Activated CD4-positive, alpha-beta T cell treated with anti-CD3 and anti-CD28 coated beads for 4 hours (primary cell): ENCODE results near the gene ADAMTS19.
"Not testable (repeated sequence)": the region's sequence is repeated elsewhere in the genome, so short reads cannot be mapped to it uniquely, and the experiment has no call there.

Experiments
- DNase-seq, 2 donors: peaks; one replicate each; pipeline ENCODE4 v3.0.0-alpha.2; 2020

The ADAMTS19 gene, protein sequence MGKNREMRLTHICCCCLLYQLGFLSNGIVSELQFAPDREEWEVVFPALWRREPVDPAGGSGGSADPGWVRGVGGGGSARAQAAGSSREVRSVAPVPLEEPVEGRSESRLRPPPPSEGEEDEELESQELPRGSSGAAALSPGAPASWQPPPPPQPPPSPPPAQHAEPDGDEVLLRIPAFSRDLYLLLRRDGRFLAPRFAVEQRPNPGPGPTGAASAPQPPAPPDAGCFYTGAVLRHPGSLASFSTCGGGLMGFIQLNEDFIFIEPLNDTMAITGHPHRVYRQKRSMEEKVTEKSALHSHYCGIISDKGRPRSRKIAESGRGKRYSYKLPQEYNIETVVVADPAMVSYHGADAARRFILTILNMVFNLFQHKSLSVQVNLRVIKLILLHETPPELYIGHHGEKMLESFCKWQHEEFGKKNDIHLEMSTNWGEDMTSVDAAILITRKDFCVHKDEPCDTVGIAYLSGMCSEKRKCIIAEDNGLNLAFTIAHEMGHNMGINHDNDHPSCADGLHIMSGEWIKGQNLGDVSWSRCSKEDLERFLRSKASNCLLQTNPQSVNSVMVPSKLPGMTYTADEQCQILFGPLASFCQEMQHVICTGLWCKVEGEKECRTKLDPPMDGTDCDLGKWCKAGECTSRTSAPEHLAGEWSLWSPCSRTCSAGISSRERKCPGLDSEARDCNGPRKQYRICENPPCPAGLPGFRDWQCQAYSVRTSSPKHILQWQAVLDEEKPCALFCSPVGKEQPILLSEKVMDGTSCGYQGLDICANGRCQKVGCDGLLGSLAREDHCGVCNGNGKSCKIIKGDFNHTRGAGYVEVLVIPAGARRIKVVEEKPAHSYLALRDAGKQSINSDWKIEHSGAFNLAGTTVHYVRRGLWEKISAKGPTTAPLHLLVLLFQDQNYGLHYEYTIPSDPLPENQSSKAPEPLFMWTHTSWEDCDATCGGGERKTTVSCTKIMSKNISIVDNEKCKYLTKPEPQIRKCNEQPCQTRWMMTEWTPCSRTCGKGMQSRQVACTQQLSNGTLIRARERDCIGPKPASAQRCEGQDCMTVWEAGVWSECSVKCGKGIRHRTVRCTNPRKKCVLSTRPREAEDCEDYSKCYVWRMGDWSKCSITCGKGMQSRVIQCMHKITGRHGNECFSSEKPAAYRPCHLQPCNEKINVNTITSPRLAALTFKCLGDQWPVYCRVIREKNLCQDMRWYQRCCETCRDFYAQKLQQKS

DNA sequence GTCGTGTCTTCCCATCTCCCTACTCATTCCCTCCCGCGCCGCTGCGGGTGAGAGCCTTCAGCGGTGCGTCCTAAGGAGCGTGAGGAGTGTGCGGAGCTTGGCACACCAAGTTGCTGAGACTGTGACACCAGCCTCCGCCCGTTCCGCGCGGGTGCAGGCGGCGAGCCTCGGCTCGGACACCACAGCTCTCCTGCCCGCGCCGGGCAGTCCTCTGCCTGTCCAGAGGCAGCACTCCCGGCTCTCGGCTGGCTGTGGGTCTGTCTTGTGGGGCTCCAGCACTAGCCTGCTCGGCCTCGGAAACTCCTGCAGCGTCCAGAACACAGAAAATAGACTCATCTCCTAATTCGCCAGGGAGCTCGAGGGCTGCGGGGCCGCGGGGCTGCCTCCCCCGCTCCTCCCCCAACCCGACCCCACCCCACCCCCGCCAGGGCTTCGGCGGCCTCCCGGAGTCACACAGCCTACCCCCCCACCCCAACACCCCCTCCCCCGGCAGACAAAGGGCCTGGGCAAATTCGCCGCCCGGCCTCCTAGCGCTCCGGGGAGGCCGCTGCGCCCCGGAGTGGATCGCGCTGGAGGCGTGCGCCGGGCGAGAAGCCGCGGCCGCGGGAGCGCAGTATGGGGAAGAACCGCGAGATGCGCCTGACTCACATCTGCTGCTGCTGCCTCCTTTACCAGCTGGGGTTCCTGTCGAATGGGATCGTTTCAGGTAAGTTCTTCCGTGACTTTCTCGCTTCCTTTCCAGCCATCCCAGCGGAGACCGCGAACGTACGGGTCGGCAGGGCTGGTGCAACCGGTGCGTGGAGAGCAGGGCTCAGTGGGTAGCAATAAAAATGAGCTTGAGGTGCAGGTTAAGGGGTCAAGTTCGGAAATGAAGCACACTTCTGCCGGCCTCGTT lies at the start of gene ADAMTS19:
Gene ADAMTS19, plus strand, starts transcription at position 522 of the 895 bp plus-strand sequence. Its CDS starts 94 bp downstream, at position 616.
- no peak for DNase-seq

DNA sequence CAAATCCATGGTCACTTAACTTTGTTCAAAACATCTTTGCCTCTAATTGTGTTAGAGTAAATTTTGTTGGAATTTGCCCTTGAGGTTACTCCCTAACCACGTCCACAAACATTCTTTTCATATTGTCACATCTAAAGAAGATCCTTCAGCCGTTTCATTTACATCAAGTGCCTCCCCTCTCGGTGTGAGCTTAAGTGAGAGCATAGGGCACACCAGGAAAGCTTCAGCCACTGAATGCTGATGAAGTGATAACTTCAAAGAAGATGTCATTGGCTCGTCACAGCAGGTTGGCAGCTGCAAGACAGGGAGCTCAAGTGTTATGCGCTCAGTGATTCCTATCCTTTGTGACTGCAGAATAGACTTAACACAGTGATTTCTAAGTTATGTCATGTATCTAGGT lies 49.6 kb upstream of the ADAMTS19 start:
- DNase-seq = no peak

DNA sequence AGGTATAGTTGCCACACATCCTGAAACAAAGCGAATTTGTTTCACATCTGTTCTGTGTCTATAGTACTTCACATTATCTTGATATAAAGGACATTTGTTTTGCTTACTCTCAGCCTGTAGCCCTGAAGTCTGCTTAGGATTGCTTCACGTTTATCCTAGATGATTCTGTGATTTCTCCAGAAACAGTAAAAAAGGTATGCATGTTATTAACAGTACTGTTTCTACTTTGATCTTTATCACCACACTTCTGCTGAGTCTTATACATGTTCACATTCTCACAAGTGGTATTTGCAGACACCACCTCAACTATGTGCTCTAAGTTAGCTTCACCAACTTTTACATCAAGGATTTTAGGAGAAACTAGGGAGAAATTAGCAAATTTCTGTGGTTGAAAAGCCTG lies 47.4 kb upstream of the ADAMTS19 start:
- DNase-seq = no peak

DNA sequence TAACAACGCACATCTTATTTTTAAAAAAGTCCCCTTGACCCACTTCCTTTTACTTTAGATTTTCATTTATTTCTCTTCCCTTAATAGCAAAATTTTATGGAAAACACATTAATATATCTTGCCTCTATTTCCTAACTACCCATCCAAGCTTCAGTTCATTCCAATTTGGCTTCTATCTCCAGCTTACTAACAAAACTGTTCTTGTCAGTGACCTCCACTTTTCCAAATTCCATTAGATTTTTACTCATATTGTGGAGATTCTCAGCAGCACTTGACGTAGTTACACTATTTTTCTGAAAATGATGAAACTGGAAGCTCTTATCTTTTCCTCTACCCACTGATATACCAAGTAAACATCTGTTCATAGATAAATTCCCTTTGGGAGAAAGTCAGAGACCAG lies 46.5 kb upstream of the ADAMTS19 start:
- no peak for DNase-seq

DNA sequence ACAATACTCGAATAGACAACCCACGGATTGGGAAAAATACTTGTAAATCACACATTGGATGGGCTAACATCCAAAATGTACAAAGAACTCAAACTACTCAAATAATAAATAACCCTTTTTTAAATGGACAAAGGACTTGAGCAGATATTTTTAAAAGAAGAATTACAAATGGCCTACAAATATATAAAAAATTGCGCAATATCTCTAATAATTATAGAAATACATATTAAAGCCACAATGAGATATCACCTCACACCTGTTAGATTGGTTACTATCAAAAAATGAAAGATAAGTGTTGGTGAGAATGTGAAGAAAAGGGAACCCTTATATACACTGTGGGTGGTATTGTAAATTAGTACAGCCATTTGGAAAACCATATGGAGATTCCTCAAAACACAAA lies 40.8 kb upstream of the ADAMTS19 start:
- no peak for DNase-seq

DNA sequence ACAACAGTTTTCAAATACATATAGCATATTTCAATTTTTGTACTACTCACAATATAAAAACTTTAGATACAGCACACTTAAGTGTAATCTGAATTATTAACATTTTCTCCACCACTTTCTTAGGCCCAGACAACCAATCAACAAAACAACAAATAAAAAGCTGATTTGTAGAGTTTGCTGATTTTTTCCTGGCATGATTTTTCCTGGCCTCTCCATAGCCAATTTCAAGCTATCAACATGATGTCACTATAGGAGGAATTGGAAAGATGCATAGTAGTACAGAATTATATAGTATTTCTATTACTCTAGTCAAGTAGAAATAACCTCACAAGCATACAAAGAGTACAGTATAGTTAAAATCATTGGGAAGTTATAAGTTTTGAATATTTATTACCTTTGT lies 35.1 kb upstream of the ADAMTS19 start:
- no peak for DNase-seq

DNA sequence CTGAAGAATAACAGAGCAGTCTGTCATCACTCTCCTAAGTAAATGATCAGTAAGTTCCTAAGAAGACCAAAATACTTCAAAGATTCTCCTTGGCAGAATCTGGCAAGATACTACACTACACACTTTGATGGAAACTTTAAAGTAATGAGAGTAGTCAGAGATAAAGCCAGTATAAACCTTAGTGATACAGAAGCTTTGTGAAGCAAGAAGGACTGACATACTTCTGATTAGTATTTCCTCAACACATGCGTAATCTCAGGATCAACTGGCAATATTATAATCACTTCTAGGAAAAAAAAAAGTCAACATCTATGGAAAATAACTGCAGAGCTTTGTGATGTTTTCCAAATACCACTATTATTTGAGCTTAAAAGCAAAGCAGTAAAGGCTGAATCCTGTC lies 34.0 kb upstream of the ADAMTS19 start:
- no peak for DNase-seq

DNA sequence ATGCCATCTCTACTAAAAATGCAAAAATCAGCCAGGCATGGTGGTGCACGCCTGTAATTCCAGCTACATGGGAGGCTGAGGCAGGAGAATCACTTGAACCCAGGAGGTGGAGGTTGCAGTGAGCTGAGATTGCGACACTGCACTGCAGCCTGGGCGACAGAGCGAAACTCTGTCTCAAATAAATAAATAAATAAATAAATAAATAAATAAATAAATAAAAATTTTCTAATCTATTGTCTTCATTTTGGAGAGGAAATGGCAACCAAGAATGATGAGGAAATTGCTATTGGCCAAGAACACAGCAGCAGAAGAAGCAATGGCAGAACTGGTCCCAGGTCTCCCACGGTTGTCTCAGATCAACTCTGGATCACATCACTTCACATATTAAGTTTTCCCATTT lies 31.5 kb upstream of the ADAMTS19 start:
- not testable (repeated sequence) for DNase-seq

DNA sequence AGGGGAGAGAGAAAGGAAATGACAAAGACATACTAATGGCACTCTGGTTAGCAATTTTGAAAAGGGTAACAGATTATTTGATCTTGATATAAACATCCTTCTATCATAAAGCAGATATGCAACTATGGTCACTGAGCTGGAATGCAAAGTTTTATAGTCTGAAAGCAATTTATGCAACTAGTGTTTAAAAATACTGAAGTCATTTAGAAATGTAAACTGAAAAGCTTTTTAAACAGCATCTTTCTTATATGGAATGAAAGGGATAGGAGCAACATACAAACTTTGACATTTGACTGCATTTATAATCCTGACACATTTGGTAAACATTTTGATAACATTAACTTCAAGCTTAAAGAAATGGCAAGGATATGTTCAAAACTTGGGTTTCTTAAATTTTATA lies 28.7 kb upstream of the ADAMTS19 start:
- DNase-seq = no peak

DNA sequence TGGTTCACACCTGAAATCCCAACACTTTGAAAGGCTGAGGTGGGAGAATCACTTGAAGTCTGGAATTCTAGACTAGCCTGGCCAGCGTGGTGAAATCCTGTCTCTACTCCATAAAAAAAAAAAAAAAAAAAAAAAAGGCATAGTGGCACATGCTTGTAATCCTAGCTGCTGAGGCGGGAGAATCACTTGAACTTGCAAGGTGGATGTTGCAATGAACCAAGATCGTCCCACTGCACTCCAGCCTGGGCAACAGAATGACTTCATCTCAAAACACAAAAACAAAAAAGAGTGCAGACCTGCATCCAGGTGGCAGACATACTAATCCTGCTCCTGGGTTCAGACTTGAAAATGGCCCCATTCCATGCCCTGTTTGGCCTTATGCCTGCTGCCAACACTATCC lies 21.8 kb upstream of the ADAMTS19 start:
- no peak for DNase-seq

DNA sequence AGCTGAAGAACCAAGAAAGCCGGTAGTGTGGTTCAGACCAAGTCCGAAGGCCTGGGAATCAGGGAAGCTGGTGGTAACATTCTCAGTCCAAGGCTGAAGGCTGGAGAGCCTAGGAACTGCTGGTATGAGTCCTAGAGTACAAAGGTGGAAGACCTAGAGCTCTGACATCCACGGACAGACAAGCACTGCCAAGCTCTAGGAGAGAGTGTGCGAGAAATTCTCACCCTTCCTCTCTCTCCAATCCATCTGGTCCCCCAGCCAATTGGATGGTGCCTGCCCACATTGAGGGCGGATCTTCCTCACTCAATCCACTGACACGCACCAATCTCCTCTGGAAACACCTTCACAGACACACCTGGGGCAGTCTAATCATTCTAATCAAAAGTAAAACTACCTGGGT lies 19.7 kb upstream of the ADAMTS19 start:
- no peak for DNase-seq

DNA sequence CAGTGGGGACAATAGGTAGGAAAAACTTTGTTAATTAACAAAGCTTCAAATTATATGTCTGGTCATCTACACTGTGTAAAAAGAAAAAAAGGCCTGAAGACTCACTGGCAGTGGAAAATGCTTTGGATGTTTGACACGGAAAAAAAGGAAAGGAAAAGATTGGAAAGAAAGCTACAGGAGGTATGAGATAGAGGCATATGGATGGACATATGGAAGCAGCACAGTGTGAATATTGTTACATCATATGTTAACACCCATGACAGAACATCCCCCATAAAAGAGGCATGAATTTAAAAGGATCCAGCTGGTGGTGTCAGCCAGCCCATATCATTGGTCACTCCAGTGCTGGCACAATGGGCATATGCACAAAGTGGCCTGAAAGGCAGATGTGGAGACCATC lies 19.0 kb upstream of the ADAMTS19 start:
- no peak for DNase-seq

DNA sequence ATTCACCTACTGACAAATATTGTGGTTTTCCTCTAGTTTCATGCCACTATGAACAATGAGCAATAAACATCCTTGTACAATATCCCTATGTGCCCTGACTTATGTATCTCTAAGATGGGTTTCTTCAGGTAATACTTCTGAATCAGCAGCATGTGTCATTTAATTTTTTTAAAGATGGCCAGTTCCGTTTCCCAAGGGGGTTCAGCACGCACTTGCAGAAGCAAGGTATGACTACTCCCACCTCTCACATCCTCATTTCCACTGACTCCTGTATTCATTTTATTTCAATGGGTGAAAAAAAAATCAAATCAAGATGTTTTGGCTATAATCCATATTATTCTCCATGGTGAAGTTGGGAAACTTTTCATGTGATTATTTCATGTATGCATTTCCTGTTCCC lies 14.7 kb upstream of the ADAMTS19 start:
- no peak for DNase-seq

DNA sequence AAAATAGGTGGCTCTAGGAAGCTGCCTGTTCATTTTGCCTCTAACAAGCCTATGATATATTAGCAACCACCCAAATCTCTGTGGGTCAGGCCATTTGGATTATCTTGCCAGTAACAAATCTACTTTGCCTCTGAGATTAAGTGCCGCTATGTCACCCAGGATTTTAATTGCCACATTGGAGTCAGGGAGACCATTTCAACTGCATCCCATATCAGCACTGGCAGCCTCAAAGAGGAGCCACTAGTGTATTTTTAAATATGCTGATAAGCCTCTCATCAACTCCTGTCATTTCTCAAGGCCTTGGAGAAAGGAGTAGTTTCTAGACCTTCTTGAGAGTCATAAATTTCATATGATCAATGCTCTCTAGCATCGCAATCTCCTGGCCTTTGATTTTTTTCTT lies 12.1 kb upstream of the ADAMTS19 start:
- DNase-seq = no peak

DNA sequence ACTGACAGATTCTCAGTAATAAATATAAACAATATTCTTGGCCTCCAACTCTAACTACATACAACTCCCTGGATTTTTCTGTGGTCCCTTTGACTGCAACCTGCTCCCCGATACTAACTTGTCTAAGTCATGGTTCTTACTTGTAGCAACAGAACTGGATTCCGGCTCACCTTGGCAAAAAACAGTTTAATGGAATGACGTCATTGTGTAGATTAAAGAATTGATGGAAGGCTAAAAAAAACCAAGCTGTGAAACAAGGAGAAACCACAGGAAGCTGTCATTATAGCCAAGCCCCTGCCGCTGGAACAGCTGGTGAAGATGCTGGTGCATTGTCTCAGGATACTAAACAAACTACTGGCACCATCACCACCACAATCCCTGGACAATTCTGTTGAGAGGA lies 11.4 kb upstream of the ADAMTS19 start:
- DNase-seq = no peak

DNA sequence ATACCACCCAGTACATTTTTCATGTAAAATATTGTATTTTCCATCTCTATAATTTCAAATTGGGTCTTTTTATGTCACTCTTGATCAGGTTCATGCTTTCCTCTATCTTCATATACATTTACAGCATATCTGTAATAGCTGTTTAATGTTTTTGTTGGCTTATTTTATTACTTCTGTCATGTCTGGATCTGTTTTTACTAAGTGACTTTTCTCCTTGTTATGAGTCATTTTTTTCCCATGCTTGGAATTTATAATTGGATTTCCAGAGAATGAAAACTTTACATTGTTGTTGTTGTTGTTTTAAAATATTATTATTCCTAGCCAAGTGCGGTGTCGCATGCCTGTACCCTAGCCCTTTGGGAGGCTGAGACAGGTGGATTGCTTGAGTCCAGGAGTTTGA lies 5.6 kb upstream of the ADAMTS19 start:
- no peak for DNase-seq

DNA sequence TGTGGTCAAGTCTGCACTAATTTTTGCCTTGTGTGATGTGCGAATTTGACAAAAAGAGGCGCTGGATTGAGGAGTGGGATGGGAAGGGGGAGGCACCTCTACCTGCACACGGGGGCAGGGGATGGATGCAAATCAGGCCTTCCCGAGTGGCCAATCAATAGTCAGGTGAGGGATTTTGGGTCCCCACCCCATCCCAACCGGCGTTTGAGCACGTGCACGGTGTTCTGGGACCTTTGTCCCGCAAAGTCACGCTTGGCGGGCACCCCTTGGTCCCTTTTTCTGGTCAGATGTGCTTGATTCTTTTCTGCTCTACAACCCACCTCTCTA lies 685 bp upstream of the ADAMTS19 start:
- DNase-seq = no peak

DNA sequence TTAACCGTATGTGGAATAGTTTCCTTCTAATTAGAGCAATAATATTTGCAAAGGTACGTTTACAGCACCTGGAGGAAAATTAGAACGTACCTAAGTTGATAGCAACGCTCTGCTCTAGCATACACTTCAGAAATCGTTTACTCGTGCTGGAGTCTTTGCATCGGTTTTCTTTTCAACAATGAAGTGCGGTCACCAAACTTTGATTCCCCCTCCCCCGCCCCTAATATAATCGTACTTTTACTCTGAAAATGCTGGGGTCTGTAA lies 506 bp downstream of the ADAMTS19 start:
- DNase-seq = no peak

DNA sequence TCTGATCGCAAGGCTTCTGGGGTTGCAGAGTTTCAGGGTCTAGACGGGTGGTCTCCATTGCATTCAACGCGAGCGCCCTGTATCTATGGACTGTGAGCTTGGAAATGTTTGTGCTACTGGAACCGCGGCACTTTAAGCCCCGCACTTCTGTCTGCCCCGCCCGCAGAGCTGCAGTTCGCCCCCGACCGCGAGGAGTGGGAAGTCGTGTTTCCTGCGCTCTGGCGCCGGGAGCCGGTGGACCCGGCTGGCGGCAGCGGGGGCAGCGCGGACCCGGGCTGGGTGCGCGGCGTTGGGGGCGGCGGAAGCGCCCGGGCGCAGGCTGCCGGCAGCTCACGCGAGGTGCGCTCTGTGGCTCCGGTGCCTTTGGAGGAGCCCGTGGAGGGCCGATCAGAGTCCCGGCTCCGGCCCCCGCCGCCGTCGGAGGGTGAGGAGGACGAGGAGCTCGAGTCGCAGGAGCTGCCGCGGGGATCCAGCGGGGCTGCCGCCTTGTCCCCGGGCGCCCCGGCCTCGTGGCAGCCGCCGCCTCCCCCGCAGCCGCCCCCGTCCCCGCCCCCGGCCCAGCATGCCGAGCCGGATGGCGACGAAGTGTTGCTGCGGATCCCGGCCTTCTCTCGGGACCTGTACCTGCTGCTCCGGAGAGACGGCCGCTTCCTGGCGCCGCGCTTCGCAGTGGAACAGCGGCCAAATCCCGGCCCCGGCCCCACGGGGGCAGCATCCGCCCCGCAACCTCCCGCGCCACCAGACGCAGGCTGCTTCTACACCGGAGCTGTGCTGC lies 1.0 kb downstream of the ADAMTS19 start:
- DNase-seq = no peak

DNA sequence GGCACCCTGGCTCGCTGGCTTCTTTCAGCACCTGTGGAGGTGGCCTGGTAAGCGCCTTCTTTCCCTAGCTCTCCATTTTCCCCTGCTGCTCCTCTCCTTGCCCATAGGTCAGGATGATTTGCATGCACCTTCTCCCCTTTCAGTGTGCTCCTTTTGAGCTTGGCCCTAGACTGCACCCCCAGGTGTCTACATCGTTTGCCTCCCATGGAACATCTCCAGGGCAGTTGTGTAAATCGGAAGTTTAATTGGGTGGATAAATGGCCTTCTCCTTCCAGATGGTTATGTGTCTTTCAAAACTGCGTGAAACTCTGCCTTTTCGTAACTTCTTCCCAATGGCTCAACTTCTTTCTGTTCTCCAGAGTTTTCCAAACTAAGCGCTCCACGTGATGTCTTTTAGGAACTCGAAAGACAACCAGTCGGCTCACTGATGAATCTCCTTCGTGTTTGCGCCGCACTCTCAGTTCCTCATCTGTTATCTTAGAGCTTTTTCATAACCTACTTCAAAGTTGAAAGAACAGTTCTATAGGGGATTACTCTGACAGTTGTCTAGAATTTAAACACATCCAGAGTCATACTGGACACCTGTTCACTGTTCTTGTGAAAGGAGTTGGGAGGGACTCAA lies 1.7 kb downstream of the ADAMTS19 start:
- no peak for DNase-seq

DNA sequence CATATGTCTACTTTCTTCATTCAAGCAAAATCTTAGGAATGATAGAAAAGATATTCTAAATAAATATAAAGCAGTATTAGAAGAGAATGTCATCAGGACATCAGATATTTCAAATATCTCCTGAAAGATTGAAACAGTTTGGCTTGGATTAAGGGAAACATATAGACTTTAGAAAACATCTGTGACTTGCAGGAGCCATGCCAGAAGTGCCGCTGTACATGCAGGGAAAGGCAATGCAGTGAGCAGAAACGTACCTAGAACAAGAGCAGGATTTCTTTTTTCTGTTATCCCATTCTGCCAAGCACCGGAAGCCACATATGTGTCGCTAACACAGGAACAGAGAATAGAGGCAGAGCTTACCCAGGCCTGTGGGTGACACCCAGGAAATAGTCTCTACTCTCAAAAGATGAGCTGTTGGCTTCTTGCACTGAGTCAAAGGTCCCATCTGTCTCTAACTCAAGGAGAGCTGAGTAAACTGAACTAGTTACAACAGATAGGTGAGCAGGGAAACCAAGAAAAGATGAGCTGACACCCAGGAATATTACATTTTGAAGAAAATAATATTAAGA lies 5.8 kb downstream of the ADAMTS19 start:
- no peak for DNase-seq
